AG04450 (cell line): Measurements from ENCODE around the gene TARM1. TPM values are rescaled to one million over a fixed set of nuclear protein-coding genes. Genes with fewer than 3 reads are reported as not detected.

ENCODE experiments used
- CTCF ChIA-PET: fragments of 300-600, 350-600 bp; formaldehyde crosslinking; extraction: SDS; loops from one replicate; lab custom pipeline; 2022; ENCODE audit warnings: antibody characterized with exemption, inconsistent platforms; lab: Charles Lee
- POLR2A ChIA-PET: fragments of 350-600 bp; formaldehyde crosslinking; extraction: SDS; loops from one replicate; lab custom pipeline; 2021; ENCODE audit warnings: antibody characterized with exemption, inconsistent platforms; lab: Yijun Ruan, JAX
- DNase-seq: peaks from one replicate; pipeline ENCODE4 v3.0.0-alpha.2; 2011; ENCODE audit warnings: low read depth, low spot score
- H3K27ac ChIP-seq: one replicate; pipeline ENCODE4 v1.5.1; 2012; ENCODE audit warnings: low read depth, low read length, control low read depth
- H3K27me3 ChIP-seq: one replicate; pipeline ENCODE4 v1.6.0; 2012; ENCODE audit warnings: low read length; ENCODE audit not compliant: control insufficient read depth, insufficient read depth
- H3K4me3 ChIP-seq: 2 replicates; pipeline ENCODE4 v1.5.1; 2011; ENCODE audit warnings: mild to moderate bottlenecking, low read depth, low read length, control low read depth
- H3K9me3 ChIP-seq: 2 replicates; pipeline ENCODE4 v1.5.1; 2012; ENCODE audit warnings: low read length; ENCODE audit not compliant: control insufficient read depth, insufficient read depth
- CTCF ChIP-seq: IDR thresholded peaks from 2 replicates; pipeline ENCODE4 v1.5.1; 2011; ENCODE audit warnings: low read depth, low read length, control low read depth, inconsistent platforms
- polyA plus RNA-seq: library from polyadenylated mRNA; depleted of rRNA; stranded (reverse); fragments of >200 nt; gene quantifications from 2 replicates; pipeline ENCODE4 v1.2.3, GENCODE V29; 2011

TARM1 gene
- polyA plus RNA-seq, 1 experiment: not detected

GRCh38 chr19:54115109-54116063 lies 34.2 kb upstream of the TARM1 start, which contains the start of the genes PRPF31 and TFPT:
TSS of gene PRPF31 (plus strand) at chr19:54115754. CDS start at chr19:54118279, 2,525 bp downstream.
TSS of gene TFPT (minus strand) at chr19:54115657. CDS start at chr19:54115269, 388 bp downstream.
- TF ChIP-seq CTCF: no peak
- no peaks in the 10 kb centered on the region for H3K27me3 ChIP-seq
- H3K9me3 ChIP-seq: no peaks in the 10 kb centered on the region
- CTCF ChIA-PET: interaction anchor here (1.1 kb wide), 1 partner anchor 92 kb away, joined by 3 read pairs; no protein-coding TSS in a partner anchor
- POLR2A ChIA-PET: interaction anchor here (0.5 to 2.4 kb wide), 10 partner anchors 9 to 333 kb away, joined by 3 to 16 read pairs (median 6); partner anchors contain the start of genes CNOT3, LENG1, LENG8 and MYADM
- peak within 1 kb of the TSS; percentile 73 for H3K4me3 ChIP-seq
- DNase-seq: peak; percentile 93
- H3K27ac ChIP-seq: peak within 1 kb of the TSS; percentile 75

GRCh38 chr19:54114340-54115108 lies 33.4 kb upstream of the TARM1 start:
- no peak for DNase-seq
- peak overlapping the region; percentile 73 for H3K4me3 ChIP-seq
- no peak for TF ChIP-seq CTCF
- ChIA-PET POLR2A (interaction anchor here (0.8 to 2.4 kb wide), 8 partner anchors 11 to 334 kb away, joined by 3 to 16 read pairs (median 6); partner anchors contain the start of genes CNOT3, LENG1, LENG8 and MYADM), CTCF (interaction anchor here (0.6 to 1.1 kb wide), 2 partner anchors 92 to 974 kb away, joined by 3 to 4 read pairs; no protein-coding TSS in a partner anchor)
- H3K27me3 ChIP-seq: no peaks in the 10 kb centered on the region
- no peak overlapping the region for H3K27ac ChIP-seq
- no peaks in the 10 kb centered on the region for H3K9me3 ChIP-seq

GRCh38 chr19:54109651-54110050 lies 28.5 kb upstream of the TARM1 start:
- no peak for DNase-seq
- no peak for TF ChIP-seq CTCF
- no peaks in the 10 kb centered on the region for H3K9me3 ChIP-seq
- no peak overlapping the region for H3K4me3 ChIP-seq
- CTCF ChIA-PET: no interaction called here
- no peak overlapping the region for H3K27ac ChIP-seq
- H3K27me3 ChIP-seq: no peaks in the 10 kb centered on the region
- POLR2A ChIA-PET: interaction anchor here (2.2 kb wide), 1 partner anchor 28 kb away, joined by 6 read pairs; the partner anchor contains the start of gene CNOT3

- Histone ChIP-seq H3K27me3 (no peaks in the 10 kb centered on the region), H3K4me3 (no peak overlapping the region), H3K9me3 (no peaks in the 10 kb centered on the region), H3K27ac (no peak overlapping the region)
- ChIA-PET POLR2A (interaction anchor here (2.2 kb wide), 1 partner anchor 29 kb away, joined by 6 read pairs; the partner anchor contains the start of gene CNOT3), CTCF (no interaction called here)
- DNase-seq: no peak
- no peak for TF ChIP-seq CTCF
These were observed 27.3 kb upstream of the TARM1 start for GRCh38 chr19:54108496-54108895.
